Mucosa of stomach (tissue), 1 donor: ENCODE measurements around the gene CLIP2.
A peak's percentile ranks its signal among the peaks of the same experiment; 100 is the strongest.

Experiments used
- H3K27me3 ChIP-seq: one replicate; pipeline ENCODE4 v1.7.0; 2013; ENCODE audit warnings: mild to moderate bottlenecking, low read length; ENCODE audit not compliant: control insufficient read depth, insufficient read depth
- H3K36me3 ChIP-seq: one replicate; pipeline ENCODE4 v1.7.0; 2013; ENCODE audit warnings: low read length; ENCODE audit not compliant: control insufficient read depth, insufficient read depth
- H3K4me1 ChIP-seq: one replicate; pipeline ENCODE4 v1.7.0; 2013; ENCODE audit warnings: mild to moderate bottlenecking, low read length; ENCODE audit not compliant: control insufficient read depth, insufficient read depth
- H3K4me3 ChIP-seq: one replicate; pipeline ENCODE4 v1.7.0; 2013; ENCODE audit warnings: low read length
- H3K9ac ChIP-seq: one replicate; pipeline ENCODE4 v1.7.0; 2013; ENCODE audit warnings: mild to moderate bottlenecking, low read length, moderate library complexity
- H3K9me3 ChIP-seq: one replicate; pipeline ENCODE4 v1.7.0; 2013; ENCODE audit warnings: mild to moderate bottlenecking, low read length, moderate library complexity; ENCODE audit not compliant: control insufficient read depth
- donor health status: Pancreatic carcinoma.

Gene CLIP2

GRCh38 chr7:74277636-74278035, 11.6 kb upstream of the CLIP2 start:
- no peaks in the 10 kb centered on the region for H3K36me3 ChIP-seq
- H3K27me3 ChIP-seq: no peaks in the 10 kb centered on the region
- H3K9me3 ChIP-seq: no peaks in the 10 kb centered on the region
- no peak overlapping the region for H3K4me3 ChIP-seq
- H3K4me1 ChIP-seq: peaks cover 18% of the 10 kb centered on the region
- no peak overlapping the region for H3K9ac ChIP-seq

GRCh38 chr7:74280985-74281384, 8.2 kb upstream of the CLIP2 start:
- Histone ChIP-seq H3K9ac (no peak overlapping the region), H3K4me1 (peaks cover 39% of the 10 kb centered on the region), H3K36me3 (no peaks in the 10 kb centered on the region), H3K27me3 (no peaks in the 10 kb centered on the region), H3K4me3 (no peak overlapping the region), H3K9me3 (no peaks in the 10 kb centered on the region)

DNA sequence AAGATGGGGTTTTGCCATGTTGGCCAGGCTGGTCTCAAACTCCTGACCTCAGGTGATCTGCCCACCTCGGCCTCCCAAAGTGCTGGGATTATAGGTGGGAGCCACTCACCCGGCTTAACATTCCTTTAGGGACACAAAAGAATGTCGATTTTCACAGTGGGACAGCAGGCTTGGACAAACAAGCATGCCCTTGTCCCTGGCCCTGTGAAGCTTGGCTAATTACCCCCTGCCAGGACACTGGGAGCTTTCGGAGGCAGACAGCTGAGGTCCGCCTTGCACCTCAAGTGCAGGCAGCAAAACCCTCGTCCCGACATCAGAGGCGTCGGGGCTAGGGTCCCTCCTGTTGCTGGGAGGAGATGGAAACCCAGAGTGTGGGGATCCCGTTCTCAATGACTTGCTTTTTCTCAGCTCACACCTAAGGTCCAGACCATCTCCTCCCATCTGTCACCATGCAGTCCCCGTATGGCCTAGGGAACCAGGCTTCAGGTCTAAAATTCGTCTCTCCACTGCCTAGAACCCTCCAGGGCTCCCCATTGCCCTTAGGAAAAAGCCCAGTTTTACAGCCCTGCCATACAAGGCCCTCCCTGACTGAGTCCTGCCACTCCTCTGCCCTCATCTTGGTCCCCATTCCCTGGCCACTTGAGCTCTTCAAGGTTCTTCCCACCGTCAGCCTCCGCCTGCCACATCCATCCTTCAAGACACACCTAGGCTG, 6.3 kb upstream of the CLIP2 start:
- H3K27me3 ChIP-seq: no peaks in the 10 kb centered on the region
- H3K4me1 ChIP-seq: peaks cover 57% of the 10 kb centered on the region
- no peak overlapping the region for H3K4me3 ChIP-seq
- no peaks in the 10 kb centered on the region for H3K9me3 ChIP-seq
- no peak overlapping the region for H3K9ac ChIP-seq
- H3K36me3 ChIP-seq: no peaks in the 10 kb centered on the region

- no peaks in the 10 kb centered on the region for H3K36me3 ChIP-seq
- H3K9me3 ChIP-seq: no peaks in the 10 kb centered on the region
- no peak overlapping the region for H3K4me3 ChIP-seq
- peak overlapping the region; percentile 16 for H3K9ac ChIP-seq
- H3K4me1 ChIP-seq: peaks cover 67% of the 10 kb centered on the region
- no peaks in the 10 kb centered on the region for H3K27me3 ChIP-seq
These were observed 5.3 kb upstream of the CLIP2 start for GRCh38 chr7:74283858-74284447.

- Histone ChIP-seq H3K9me3 (no peaks in the 10 kb centered on the region), H3K27me3 (no peaks in the 10 kb centered on the region), H3K36me3 (no peaks in the 10 kb centered on the region), H3K4me3 (no peak overlapping the region), H3K9ac (peak overlapping the region; percentile 16), H3K4me1 (peaks cover 60% of the 10 kb centered on the region)
These were observed 4.4 kb upstream of the CLIP2 start for GRCh38 chr7:74284781-74285259.

- no peaks in the 10 kb centered on the region for H3K9me3 ChIP-seq
- H3K27me3 ChIP-seq: no peaks in the 10 kb centered on the region
- H3K4me3 ChIP-seq: no peak overlapping the region
- no peaks in the 10 kb centered on the region for H3K36me3 ChIP-seq
- H3K4me1 ChIP-seq: peaks cover 63% of the 10 kb centered on the region
- no peak overlapping the region for H3K9ac ChIP-seq
These were observed 3.1 kb upstream of the CLIP2 start for GRCh38 chr7:74286131-74286530.

DNA sequence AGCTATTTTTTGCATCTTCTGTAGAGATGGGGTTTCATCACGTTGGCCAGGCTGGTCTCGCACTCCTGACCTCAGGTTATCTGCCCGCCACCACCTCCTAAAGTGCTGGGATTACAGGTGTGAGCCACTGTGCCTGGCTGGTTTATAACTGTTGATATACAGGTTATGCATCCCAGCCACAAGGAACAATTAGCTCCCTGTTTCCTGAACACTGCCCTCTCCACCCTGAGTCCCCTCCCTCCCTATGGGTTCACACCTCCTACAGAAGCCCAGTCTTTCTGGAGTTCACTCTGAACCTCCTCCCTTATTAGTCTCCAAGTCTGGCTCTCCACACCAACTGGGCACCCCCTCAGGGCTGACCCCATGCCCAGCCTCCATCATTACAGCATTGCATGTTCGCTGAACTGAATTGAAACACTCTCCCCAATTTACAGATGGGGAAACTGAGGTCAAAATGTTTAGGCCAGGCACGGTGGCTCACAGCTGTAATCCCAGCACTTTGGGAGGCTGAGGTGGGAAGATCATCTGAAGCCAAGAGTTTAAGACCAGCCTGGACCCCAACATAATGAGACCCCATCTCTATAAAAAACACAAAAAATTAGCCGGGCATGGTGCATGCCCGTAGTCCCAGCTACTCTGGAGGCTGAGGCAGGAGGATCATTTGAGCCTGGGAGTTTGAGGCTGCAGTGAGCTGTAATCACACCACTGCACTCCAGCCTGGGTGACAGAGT, 1.7 kb upstream of the CLIP2 start:
- Histone ChIP-seq H3K9ac (peak overlapping the region; percentile 29), H3K9me3 (no peaks in the 10 kb centered on the region), H3K4me1 (peaks cover 75% of the 10 kb centered on the region), H3K4me3 (no peak overlapping the region), H3K27me3 (no peaks in the 10 kb centered on the region), H3K36me3 (no peaks in the 10 kb centered on the region)

DNA sequence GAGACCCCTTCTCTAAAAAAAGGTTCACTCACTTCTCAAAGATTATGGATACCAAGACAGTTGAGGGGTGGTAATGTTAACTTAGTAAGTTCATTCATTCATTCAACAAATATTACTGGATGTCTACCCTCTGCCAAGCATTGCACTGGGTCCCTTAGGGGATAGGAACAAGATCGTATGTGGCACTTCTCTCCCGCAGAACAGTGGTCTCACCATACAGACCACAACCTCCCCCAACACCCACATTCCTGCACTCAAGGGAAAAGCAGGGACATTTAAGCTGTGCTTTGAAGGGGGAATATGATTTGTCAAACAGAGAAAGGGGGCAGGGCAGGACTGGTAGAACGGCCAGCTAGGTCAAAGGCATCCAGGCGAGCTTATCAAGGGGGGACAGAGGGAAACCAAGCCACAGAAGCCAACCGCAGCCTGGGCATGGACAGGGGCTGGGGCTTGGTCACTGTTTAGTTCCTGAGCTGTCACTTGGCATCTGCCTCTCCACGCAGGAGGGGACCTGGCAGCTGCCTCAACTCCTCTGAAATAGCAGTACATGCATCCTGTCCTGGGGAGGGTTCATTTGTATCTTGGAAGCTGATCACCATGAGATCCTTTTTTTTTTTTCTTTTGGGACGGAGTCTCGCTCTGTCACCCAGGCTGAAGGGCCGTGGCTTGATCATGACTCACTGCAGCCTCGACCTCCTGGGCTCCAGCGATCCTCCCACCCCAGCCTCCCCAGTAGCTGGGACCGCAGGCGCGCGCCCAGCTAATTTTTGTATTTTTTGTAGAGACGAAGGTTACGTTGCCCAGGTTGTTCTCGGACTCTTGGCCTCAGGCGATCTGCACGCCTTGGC, 949 bp upstream of the CLIP2 start:
- Histone ChIP-seq H3K9ac (peak overlapping the region; percentile 0), H3K4me3 (no peak overlapping the region), H3K9me3 (no peaks in the 10 kb centered on the region), H3K36me3 (no peaks in the 10 kb centered on the region), H3K4me1 (peaks cover 82% of the 10 kb centered on the region), H3K27me3 (no peaks in the 10 kb centered on the region)

GRCh38 chr7:74289659-74290552, 699 bp downstream of the CLIP2 start:
- Histone ChIP-seq H3K4me1 (peaks cover 83% of the 10 kb centered on the region), H3K27me3 (no peaks in the 10 kb centered on the region), H3K9ac (peak overlapping the region; percentile 78)

DNA sequence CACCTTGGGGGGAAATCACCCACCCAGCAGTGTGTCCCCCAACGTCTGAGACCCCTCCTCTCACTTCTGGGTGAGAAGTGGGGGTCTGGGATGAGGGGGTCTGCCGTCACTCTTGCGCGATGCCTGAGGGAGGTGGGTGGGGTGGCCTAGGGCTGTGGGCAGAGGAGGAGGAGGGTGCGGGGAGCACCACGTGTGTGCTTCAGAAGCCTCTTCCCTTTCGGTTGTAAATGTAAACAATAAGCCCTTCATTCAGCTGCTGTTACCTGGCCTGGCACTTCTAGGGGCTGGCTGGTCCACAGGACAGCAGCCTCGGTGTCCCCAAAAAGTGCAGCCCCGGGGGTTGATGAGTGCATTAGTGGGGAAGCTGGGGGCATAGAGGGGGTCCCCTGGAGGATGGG, 1.3 kb downstream of the CLIP2 start:
- Histone ChIP-seq H3K36me3 (no peaks in the 10 kb centered on the region), H3K27me3 (no peaks in the 10 kb centered on the region), H3K4me1 (peaks cover 85% of the 10 kb centered on the region), H3K9ac (peak overlapping the region; percentile 78), H3K9me3 (no peaks in the 10 kb centered on the region), H3K4me3 (peak overlapping the region; percentile 47)

More at GRCh38 chr7:74289659-74290552, 699 bp downstream of the CLIP2 start:
- Histone ChIP-seq H3K4me3 (peak overlapping the region; percentile 47), H3K9me3 (no peaks in the 10 kb centered on the region), H3K36me3 (no peaks in the 10 kb centered on the region)

DNA sequence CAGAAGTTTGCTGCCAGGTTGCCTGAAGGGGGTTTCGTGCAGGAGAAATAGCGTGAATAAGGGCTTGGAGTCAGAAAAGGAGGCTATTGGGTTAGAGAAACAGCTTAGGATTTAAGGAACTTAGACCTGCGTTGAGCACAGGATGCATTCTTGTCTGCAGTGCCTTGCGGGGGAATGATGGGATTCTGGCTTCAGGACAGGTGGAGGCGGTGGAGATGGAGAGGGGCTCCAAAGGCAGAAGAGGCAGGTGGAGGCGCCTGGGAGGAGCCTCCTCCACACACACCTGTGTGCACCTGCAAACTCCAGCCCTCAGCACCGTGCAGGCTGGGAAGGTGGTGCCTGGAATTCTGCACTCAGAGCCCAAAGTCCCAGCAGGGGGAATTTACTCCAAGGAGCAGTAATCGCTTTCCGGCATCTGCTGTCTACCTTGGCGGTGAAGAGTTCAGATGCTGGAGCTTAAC, 1.8 kb downstream of the CLIP2 start:
- Histone ChIP-seq H3K4me3 (peak overlapping the region; percentile 47), H3K36me3 (no peaks in the 10 kb centered on the region), H3K27me3 (no peaks in the 10 kb centered on the region), H3K9me3 (no peaks in the 10 kb centered on the region), H3K9ac (peak overlapping the region; percentile 78), H3K4me1 (peaks cover 84% of the 10 kb centered on the region)
